Measurements from ENCODE around the gene NABP2. TPM values are rescaled to one million over a fixed set of nuclear protein-coding genes. Genes with fewer than 3 reads are reported as not detected.

NABP2 gene
- total RNA-seq, 1 experiment from 2014 or later = 67.5 TPM

- Histone ChIP-seq H3K4me1 (ENCODE audit: insufficient read depth, low read length, poor library complexity, severe bottlenecking) (peaks cover 5% of the 10 kb centered on the region), H3K36me3 (ENCODE audit: insufficient read depth, low read length, poor library complexity, severe bottlenecking) (peaks cover 30% of the 10 kb centered on the region), H3K4me3 (ENCODE audit: low read depth, low read length, poor library complexity, severe bottlenecking) (no peak overlapping the region), H3K9me3 (ENCODE audit: low read depth, low read length, poor library complexity, severe bottlenecking) (no peaks in the 10 kb centered on the region), H3K27ac (ENCODE audit: low read depth, low read length, poor library complexity, severe bottlenecking) (no peak overlapping the region), H3K27me3 (replicated peaks; ENCODE audit: insufficient read depth, low read depth, low read length, poor library complexity) (no peaks in the 10 kb centered on the region)
- DNase-seq (ENCODE audit: low spot score) = no peak
- TF ChIP-seq EZH2 (IDR thresholded peaks at IDR 0.05; ENCODE audit: borderline replicate concordance, low read depth, low read length, poor library complexity, severe bottlenecking) = no peak
- TF ChIP-seq CTCF (conservative IDR thresholded peaks at IDR 0.05; ENCODE audit: low read depth, low read length) = no peak
- no TSS peak for BruUV-seq (replicated peaks)
- CTCF ChIA-PET = no interaction called here
- POLR2A ChIA-PET (ENCODE audit: low non-redundant PET) = no interaction called here
- intact Hi-C loops (cut with micrococcal nuclease; ENCODE audit: unreplicated experiment) = no loop called here
Measured at GRCh38 chr12:56204275-56204674, 19.9 kb upstream of the NABP2 start.

- Histone ChIP-seq H3K4me3 (ENCODE audit: low read depth, low read length, poor library complexity, severe bottlenecking) (no peak overlapping the region), H3K36me3 (ENCODE audit: insufficient read depth, low read length, poor library complexity, severe bottlenecking) (peaks cover 39% of the 10 kb centered on the region), H3K9me3 (ENCODE audit: low read depth, low read length, poor library complexity, severe bottlenecking) (no peaks in the 10 kb centered on the region), H3K27ac (ENCODE audit: low read depth, low read length, poor library complexity, severe bottlenecking) (no peak overlapping the region), H3K4me1 (ENCODE audit: insufficient read depth, low read length, poor library complexity, severe bottlenecking) (peaks cover 5% of the 10 kb centered on the region), H3K27me3 (replicated peaks; ENCODE audit: insufficient read depth, low read depth, low read length, poor library complexity) (no peaks in the 10 kb centered on the region)
- DNase-seq (ENCODE audit: low spot score) = no peak
- intact Hi-C loops (cut with micrococcal nuclease; ENCODE audit: unreplicated experiment) = no loop called here
- BruUV-seq (replicated peaks) = no TSS peak
- ChIA-PET POLR2A (ENCODE audit: low non-redundant PET) (no interaction called here), CTCF (interaction anchor here (0.7 to 2.8 kb wide), 4 partner anchors 16 to 259 kb away, joined by 3 to 17 read pairs (median 8); partner anchors contain the start of genes RNF41 and SMARCC2)
- TF ChIP-seq EZH2 (IDR thresholded peaks at IDR 0.05; ENCODE audit: borderline replicate concordance, low read depth, low read length, poor library complexity, severe bottlenecking) (no peak), CTCF (conservative IDR thresholded peaks at IDR 0.05; ENCODE audit: low read depth, low read length) (0 out of 2 replicates have a peak, but pooled peaks have one; percentile 26)
Measured at GRCh38 chr12:56205445-56205844, 18.7 kb upstream of the NABP2 start.

GRCh38 chr12:56206452-56207166, 17.5 kb upstream of the NABP2 start:
- H3K4me1 ChIP-seq (ENCODE audit: insufficient read depth, low read length, poor library complexity, severe bottlenecking) = peaks cover 5% of the 10 kb centered on the region
- H3K27me3 ChIP-seq (replicated peaks; ENCODE audit: insufficient read depth, low read depth, low read length, poor library complexity) = no peaks in the 10 kb centered on the region
- no peaks in the 10 kb centered on the region for H3K9me3 ChIP-seq (ENCODE audit: low read depth, low read length, poor library complexity, severe bottlenecking)
- no peak overlapping the region for H3K27ac ChIP-seq (ENCODE audit: low read depth, low read length, poor library complexity, severe bottlenecking)
- peak; percentile 56 for DNase-seq (ENCODE audit: low spot score)
- no peak for TF ChIP-seq EZH2 (IDR thresholded peaks at IDR 0.05; ENCODE audit: borderline replicate concordance, low read depth, low read length, poor library complexity, severe bottlenecking)
- peak; percentile 72 for TF ChIP-seq CTCF (conservative IDR thresholded peaks at IDR 0.05; ENCODE audit: low read depth, low read length)
- H3K4me3 ChIP-seq (ENCODE audit: low read depth, low read length, poor library complexity, severe bottlenecking) = no peak overlapping the region
- ChIA-PET CTCF (interaction anchor here (0.6 to 2.8 kb wide), 4 partner anchors 15 to 258 kb away, joined by 3 to 17 read pairs (median 8); partner anchors contain the start of genes RNF41 and SMARCC2), POLR2A (ENCODE audit: low non-redundant PET) (interaction anchor here (0.6 kb wide), 1 partner anchor 15 kb away, joined by 3 read pairs; the partner anchor contains the start of gene RNF41)
- peaks cover 44% of the 10 kb centered on the region for H3K36me3 ChIP-seq (ENCODE audit: insufficient read depth, low read length, poor library complexity, severe bottlenecking)
- intact Hi-C loops (cut with micrococcal nuclease; ENCODE audit: unreplicated experiment) = no loop called here
- no TSS peak for BruUV-seq (replicated peaks)

All from A673 (cell line).